Rectal smooth muscle tissue (tissue), 1 donor: ENCODE measurements around the gene CELF4.

ENCODE experiments used
- H3K27ac ChIP-seq: one replicate; pipeline ENCODE4 v1.7.0; 2013; ENCODE audit warnings: low read depth, low read length, inconsistent platforms
- H3K27me3 ChIP-seq: one replicate; pipeline ENCODE4 v1.7.0; 2013; ENCODE audit warnings: low read length; ENCODE audit not compliant: control insufficient read depth, insufficient read depth
- H3K36me3 ChIP-seq: one replicate; pipeline ENCODE4 v1.7.0; 2013; ENCODE audit warnings: low read length; ENCODE audit not compliant: control insufficient read depth, insufficient read depth
- H3K4me1 ChIP-seq: one replicate; pipeline ENCODE4 v1.7.0; 2013; ENCODE audit warnings: low read length; ENCODE audit not compliant: control insufficient read depth, insufficient read depth
- H3K4me3 ChIP-seq: one replicate; pipeline ENCODE4 v1.7.0; 2013; ENCODE audit warnings: low read length
- H3K9ac ChIP-seq: one replicate; pipeline ENCODE4 v1.7.0; 2013; ENCODE audit warnings: low read length

CELF4 gene

DNA sequence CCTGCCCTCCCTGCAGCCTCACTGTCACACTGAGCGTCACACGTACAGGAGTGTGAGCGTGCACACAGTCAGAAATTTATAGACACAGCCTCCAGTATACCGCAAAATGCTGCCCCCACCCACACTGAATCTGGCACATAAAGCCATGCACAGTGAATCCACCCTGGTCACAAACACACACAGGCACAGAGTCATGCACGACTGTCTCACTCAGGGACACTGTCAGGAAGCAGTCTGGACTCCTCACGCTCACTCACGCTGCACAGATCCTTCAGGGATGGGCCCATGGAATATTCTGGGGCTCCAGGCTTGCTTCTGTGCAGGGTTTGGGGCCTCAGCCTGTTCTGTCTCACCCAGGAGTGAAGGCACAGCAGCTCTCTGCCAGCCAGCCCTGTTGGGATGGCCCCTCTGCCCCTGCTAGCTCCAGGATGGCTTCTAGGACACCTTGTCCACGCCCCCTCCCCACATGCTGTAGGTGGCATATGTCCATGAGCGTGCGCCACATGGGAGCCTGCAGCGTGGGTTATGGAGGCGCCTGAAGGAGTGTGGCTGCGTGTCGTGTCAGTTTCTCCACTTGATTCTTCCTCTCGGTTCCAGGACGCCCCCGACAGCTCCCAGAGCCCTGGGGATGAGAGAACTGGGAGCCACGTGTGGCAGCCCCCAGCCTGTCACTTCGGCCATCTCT, 175.8 kb downstream of the CELF4 start:
- H3K4me3 ChIP-seq = no peak overlapping the region
- no peak overlapping the region for H3K9ac ChIP-seq
- no peaks in the 10 kb centered on the region for H3K27me3 ChIP-seq
- no peaks in the 10 kb centered on the region for H3K36me3 ChIP-seq
- H3K27ac ChIP-seq = no peak overlapping the region
- no peaks in the 10 kb centered on the region for H3K4me1 ChIP-seq

DNA sequence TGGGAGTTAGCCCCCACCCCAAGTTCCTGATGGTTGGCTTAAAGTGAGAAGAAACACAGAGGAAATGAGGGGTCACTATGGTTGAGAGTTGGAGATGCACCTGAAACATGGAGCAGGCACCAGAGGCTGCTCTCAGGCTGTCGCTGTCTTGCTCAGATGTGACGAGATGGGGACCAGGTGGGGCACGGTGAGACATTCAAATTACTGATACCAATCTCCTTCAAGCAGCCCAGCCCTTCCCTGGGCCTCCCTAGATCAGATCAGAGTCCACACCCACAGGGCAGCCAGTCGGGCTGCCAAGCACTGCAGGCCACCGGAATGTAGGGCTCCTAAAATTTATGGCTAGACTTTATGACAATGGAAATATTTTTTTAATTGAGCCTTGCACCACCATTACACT, 176.6 kb downstream of the CELF4 start:
- H3K4me3 ChIP-seq = no peak overlapping the region
- no peaks in the 10 kb centered on the region for H3K36me3 ChIP-seq
- no peak overlapping the region for H3K27ac ChIP-seq
- H3K9ac ChIP-seq = no peak overlapping the region
- H3K4me1 ChIP-seq = no peaks in the 10 kb centered on the region
- H3K27me3 ChIP-seq = no peaks in the 10 kb centered on the region

DNA sequence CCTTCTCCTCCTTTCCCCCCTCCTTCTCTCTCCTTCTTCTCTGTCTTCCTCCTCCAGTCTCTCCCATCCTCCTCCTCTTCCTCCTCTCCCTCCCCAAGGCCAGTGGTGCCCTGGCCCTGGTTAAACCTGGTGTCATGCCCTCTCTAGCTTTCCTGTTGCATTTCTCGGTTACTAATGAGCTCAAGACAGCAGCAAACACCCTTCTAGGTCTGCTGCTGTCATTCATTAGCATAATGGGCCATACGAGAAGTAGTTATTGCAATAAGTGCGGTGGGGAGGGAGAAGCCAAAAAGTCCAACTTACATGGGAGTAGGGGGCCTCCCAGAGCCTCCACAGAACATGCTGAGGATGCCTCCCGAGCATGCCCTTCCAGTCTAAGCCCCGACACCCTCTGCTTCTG, 177.2 kb downstream of the CELF4 start:
- H3K4me3 ChIP-seq = no peak overlapping the region
- H3K4me1 ChIP-seq = no peaks in the 10 kb centered on the region
- H3K9ac ChIP-seq = no peak overlapping the region
- no peak overlapping the region for H3K27ac ChIP-seq
- no peaks in the 10 kb centered on the region for H3K27me3 ChIP-seq
- H3K36me3 ChIP-seq = no peaks in the 10 kb centered on the region

DNA sequence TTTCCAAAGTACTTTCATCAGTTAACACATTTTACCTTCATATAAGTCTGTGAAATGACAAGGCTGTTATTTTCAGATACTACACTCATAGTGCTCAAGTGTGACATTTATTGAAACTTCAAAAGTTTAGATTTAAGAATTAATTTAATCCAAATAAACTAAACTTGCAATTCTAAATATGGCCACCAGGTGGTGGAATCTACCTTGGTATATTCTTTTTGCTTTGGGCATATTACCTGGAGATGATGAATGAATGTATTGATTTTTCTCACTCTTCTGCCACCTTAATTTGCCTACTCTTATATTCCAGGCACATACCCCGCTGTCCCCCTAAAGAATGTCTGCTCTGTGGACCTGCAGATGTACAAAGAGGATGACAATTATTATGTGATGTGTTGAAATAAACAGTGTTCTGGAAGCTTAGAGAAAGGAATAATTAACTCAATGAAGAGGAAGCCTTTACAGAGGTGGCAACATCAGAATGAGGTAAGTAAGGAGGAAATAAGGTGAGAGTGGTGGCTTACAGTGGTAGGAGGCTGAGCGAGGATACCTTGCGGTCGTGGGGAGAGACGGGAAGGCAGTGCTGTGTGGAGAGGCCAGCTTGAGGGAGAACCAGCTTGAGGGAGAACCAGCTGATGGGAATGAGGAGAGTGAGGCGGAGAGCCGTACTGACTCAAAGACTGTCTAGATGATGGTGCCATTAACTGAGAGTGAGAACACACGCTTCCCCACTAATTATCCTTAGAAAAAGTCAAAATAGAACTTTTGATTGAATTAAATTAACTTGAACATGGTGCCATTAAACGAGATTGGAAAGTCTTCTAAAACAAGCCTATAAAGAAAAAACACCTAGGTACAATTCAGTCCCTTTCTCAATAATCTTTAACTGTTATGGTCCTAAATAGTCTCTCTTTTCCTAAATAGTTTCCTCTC, 179.5 kb downstream of the CELF4 start:
- Histone ChIP-seq H3K27ac (no peak overlapping the region), H3K9ac (no peak overlapping the region), H3K4me3 (no peak overlapping the region), H3K27me3 (no peaks in the 10 kb centered on the region), H3K36me3 (no peaks in the 10 kb centered on the region), H3K4me1 (no peaks in the 10 kb centered on the region)

DNA sequence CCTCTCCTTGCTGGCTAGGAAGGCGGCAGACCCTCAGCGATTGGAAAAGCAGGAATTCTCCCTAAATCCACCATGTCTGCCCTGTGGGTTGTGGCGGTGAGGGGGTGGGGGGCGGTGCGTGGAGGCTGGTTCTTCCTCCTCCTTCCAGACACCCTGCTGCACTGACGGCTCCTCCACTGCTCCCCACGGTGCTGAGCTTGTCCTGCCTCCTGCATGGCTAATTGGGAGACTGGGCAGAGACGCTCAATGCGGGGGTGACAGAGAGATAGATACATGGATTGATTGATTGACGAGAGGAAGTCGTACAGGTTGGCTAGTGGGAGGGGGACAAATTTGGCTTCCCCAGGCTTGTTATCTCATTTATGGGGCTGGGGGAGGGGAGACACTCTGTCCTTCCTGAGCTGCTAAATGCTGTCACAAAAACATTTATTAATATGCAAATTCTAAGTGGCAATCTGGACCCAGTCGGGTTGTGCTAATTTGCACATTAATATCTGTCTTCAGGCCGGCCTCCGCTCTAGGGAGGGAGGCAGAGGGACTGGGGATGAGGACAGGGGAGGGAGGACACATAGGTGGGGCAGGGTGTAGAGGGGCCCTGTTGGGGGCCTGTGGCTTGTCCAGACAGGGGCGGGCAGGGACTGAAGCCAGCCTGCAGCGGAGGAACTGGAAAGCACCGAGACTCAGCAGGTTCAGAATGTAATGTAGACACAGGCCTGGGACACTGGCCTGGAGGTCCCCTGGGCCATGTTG, 181.6 kb downstream of the CELF4 start:
- no peaks in the 10 kb centered on the region for H3K36me3 ChIP-seq
- H3K27ac ChIP-seq = no peak overlapping the region
- no peaks in the 10 kb centered on the region for H3K4me1 ChIP-seq
- no peak overlapping the region for H3K4me3 ChIP-seq
- H3K27me3 ChIP-seq = no peaks in the 10 kb centered on the region
- H3K9ac ChIP-seq = no peak overlapping the region

DNA sequence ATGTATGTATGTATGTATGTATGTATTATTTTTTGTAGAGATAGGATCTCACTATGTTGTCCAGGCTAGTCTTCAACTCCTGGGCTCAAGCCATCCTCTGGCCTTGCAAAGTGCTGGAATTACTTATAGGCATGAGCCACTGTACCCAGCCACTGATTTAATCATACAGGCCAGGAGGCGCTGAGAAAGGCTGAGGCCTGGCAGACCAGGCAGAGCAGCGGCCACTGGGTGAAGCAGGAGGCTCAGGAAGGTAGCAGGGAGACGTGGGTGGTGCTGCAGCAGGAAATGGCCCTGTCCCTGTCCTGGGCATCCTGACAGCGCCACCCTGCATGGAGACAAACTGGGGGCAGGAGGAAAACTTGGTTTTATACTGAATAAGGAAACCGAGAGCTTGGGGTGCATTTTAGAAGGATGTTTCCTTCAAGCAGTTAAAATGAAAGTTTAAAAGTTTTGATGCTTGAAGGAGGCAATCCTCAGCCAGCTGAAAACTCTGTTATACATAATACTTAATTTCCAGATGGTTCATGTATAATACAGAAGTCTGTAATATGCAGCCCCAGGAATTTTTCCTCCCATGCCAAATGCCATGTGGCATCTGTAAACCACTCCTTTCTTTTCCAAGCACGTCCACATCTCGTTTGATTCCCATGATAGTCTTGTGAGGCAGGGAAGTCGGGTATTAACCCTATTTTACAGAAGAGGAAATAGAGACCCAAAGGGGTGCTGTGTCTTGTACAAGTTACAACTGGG, 182.4 kb downstream of the CELF4 start:
- Histone ChIP-seq H3K9ac (no peak overlapping the region), H3K36me3 (no peaks in the 10 kb centered on the region), H3K27ac (no peak overlapping the region), H3K4me3 (no peak overlapping the region), H3K4me1 (no peaks in the 10 kb centered on the region), H3K27me3 (no peaks in the 10 kb centered on the region)

DNA sequence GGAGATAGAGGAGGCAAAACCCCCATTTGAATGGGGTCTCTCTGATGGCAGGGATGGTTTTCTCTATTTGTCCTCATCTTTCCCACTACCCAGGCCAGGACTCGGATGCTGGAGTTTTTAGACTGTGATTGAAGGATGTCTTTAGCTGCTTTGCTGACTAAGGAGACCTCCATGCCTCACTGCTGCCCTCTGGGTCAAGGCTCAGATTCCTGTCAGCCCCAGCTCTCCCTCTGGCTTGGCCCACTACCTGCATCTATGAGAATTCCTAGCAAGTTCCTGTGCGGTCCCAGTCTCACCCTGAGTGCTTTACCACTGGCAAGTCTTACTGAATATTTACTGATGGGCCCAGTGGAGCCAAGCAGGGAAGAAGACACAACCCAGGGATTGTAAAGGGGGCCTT, 184.0 kb downstream of the CELF4 start:
- H3K27ac ChIP-seq = no peak overlapping the region
- H3K36me3 ChIP-seq = no peaks in the 10 kb centered on the region
- no peak overlapping the region for H3K9ac ChIP-seq
- H3K4me3 ChIP-seq = no peak overlapping the region
- H3K27me3 ChIP-seq = no peaks in the 10 kb centered on the region
- H3K4me1 ChIP-seq = no peaks in the 10 kb centered on the region

DNA sequence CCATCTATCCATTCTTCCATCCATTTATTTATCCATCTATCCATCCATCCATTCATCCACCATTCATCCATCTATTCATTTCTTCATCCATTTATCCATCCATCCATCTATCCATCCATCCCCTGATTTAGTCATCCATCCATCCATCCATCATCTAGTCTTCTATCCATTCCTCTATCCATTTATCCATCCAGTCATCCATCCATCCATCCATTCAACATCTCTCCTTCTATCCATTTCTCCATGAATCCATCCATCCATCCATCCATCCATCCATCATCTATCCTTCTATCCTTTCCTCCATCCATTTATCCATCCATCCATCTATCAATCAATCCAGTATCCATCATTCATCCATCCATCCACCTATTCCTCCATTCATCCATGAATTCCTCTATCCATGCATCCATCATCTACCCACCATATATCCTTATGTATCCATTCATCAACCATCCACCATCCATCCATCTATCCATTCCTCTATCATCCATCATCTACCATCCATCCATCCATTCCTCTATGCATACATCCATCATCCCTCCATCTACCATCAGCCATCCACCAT, 185.0 kb downstream of the CELF4 start:
- no peak overlapping the region for H3K4me3 ChIP-seq
- H3K4me1 ChIP-seq = no peaks in the 10 kb centered on the region
- H3K27me3 ChIP-seq = no peaks in the 10 kb centered on the region
- no peak overlapping the region for H3K27ac ChIP-seq
- H3K9ac ChIP-seq = no peak overlapping the region
- H3K36me3 ChIP-seq = no peaks in the 10 kb centered on the region

DNA sequence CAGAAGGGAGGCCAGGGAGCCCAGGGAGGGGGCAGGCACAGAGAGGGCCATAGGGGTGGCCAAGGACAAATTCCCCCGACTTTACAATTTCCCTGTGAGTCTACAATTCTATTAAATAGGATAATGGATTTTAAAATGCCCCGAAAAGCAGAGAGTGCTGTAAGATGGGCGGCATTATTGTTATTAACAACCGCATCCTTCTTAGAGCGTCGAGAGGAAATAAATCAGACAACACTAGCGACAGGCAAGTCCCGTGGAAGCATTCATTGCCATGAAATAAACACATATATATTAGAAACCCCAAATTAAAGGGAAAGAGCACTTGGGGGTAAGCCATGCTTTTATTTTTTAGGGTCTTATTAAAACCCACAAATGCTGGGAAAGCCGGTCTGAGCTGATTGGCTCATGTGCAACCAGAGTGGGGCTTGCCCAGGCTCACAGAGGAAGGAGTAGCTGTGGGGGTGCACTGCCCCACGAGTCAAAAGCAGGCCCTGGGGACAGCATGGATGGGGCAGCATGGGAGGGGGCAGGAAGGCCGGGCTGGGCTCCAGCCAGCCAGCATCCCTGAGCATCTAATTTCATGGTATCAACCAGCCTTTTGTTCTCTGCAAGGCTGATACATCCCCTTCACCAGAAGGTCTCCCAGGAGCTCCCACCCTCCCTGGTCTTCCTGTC, 187.1 kb downstream of the CELF4 start:
- Histone ChIP-seq H3K27me3 (no peaks in the 10 kb centered on the region), H3K36me3 (no peaks in the 10 kb centered on the region), H3K4me3 (no peak overlapping the region), H3K4me1 (no peaks in the 10 kb centered on the region), H3K27ac (no peak overlapping the region), H3K9ac (no peak overlapping the region)

DNA sequence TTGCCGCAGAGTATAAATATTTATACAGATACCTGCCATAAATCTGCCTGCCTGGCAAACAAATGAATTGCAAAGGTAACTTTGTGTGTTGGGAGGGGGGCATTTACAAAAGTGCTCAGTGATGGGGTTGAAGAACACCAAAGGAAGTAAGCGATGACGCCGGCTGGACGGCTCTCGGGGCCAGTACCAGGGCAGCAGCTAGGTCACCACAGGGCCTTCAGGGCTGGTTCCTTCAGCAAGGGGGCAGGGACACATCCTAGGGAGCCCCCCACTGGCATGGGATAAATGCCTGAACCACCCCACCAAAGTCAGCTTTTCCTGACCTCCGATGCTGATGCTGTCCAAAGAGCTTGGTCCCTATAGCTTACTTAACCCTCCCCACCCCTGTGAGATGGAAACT, 190.4 kb downstream of the CELF4 start:
- no peaks in the 10 kb centered on the region for H3K4me1 ChIP-seq
- H3K4me3 ChIP-seq = no peak overlapping the region
- no peaks in the 10 kb centered on the region for H3K36me3 ChIP-seq
- H3K9ac ChIP-seq = no peak overlapping the region
- H3K27ac ChIP-seq = no peak overlapping the region
- no peaks in the 10 kb centered on the region for H3K27me3 ChIP-seq

DNA sequence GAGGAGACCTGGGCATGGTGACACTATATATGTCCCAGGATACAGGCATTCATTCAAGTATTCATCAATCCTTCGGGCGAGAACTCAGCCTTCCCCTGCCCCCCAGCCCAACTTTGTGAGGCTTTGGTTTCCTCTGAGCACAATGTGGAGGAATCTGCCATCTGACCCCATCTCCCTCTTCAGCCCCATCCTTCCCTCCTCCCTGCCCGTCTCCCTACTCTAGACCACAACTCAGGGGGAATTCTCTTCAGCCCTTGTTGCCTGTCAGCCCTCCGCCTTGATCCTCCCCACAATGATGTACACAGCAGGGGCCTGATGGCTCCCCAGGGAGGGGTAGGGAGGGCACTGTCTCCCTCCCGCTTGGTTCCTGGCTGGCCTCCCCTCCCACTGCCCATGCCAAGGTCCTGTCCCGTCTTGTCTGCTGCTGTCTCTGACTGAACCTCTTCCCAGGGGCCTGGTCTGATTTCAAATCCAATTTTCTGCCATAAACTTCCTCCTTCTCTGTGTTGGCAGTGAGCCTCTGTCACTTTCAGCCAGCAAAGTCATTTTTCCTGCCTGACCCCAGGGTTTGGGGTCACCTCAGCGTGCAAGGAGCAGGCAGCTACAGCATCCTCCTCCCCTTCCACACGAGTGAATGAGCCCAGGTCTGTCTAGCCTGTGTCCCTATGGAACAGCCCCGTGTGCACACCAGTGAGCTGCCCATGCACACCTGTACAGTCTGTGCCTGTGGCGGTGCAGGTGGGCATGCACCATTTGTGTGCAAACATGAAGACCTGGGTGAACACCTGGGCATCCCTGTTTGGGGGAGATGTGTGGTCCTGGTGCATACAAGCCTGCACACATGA, 197.3 kb downstream of the CELF4 start:
- Histone ChIP-seq H3K27ac (no peak overlapping the region), H3K27me3 (no peaks in the 10 kb centered on the region), H3K9ac (no peak overlapping the region), H3K36me3 (no peaks in the 10 kb centered on the region), H3K4me1 (no peaks in the 10 kb centered on the region), H3K4me3 (no peak overlapping the region)
